ENCODE data around the gene RANGRF.

Gene RANGRF

DNA sequence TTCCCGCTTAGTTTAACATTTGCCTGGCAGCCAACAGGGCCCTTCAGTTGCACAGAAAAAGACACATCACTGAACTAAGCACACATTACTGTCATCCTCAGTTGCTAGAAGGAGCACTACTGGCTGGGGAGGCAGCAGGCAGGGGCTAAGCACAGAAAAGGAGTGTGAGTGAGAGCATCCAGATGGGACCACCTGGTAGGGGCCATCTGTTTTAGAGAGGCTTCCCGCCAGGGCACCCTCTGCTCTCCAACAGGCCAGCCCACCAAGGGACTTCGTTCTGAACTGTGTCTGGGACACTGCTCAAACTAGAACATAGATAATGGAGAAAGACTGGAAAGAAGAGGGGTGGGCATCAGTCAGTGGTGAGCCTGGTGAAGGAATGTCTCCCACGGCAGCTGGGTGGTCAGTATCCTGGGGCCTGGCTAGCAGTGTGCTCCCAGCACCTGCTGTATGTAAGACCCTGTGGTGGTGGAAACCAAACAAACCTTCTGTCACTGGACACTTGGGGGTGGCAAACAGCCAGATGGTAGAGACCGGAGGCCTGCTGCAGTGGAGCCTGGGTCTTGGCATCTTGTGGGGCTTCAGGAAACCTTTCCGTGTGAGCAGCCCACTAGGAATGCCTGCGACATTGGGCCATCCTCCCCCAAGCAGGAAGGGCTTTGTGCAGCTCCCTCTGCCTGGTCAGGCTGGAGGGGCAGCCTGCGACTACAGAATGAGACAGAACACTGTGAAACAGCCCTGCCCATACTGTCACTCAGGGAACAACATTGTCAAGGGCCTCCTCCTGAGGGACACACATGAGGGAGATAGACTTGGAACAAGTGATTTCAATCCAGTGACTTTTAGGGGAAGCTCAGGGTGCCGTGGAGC lies 12.8 kb upstream of the RANGRF start:
- DNase-seq = no peak

DNA sequence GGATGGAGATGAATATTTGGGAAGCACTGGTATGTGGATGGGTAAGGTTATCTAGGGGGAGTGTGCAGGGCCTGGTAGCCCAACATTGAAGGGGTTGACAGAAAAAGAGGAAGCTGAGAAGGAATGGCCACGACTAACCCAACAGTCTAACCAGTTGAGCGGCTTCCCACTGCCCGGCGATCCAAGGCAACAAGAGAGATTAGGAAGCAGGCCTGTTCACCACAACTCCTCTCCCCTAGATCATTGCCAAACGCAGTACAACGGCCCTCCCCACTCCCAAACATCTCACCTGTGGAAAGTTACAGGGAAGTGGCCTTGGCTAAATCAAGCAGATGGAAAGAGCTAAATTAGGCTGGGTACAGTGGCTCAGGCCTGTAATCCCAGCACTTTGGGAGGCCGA lies 11.2 kb upstream of the RANGRF start:
- DNase-seq = no peak

- no peak for DNase-seq
Observed at GRCh38 chr17:8282345-8282744, 6.1 kb upstream of the RANGRF start.

DNA sequence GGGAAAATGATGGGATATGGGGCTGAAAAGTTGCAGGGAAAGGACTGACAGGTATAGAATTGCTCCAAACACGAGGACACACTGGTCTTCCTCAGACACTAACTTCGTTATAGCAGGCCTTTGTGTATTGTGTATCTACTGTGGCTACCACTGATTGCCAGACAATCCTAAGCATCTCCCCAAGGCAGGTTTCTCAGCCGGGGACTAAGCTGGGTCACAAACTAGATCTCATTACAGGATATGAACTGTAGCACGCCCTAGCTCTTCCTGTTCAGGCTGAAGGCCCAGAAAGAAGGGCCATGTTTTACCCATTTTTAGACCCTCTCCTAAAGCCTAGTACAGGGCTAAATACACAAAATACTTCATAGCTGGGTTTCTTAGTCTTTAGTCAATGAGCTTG lies 5.1 kb upstream of the RANGRF start:
- DNase-seq = peak in 1 of 2 donors; percentile 10

GRCh38 chr17:8284126-8284525 lies 4.3 kb upstream of the RANGRF start:
- DNase-seq = peak in 1 of 2 donors; percentile 12

GRCh38 chr17:8285270-8286181 lies 2.9 kb upstream of the RANGRF start:
- DNase-seq = no peak

GRCh38 chr17:8287651-8288335 lies 677 bp upstream of the RANGRF start:
- DNase-seq = no peak

DNA sequence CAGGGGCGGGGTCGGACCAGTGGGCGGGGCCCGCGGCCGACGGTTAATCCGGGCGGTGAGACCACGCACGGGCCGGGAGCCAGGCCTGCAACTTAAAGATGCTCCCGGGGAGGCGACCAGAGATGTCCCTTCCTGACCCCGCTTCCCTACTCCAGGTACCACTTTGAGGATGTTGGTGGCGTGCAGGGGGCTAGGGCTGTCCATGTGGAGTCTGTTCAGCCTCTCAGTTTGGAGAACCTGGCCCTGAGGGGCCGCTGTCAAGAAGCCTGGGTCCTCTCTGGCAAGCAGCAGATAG lies 580 bp downstream of the RANGRF start:
- no peak for DNase-seq

DNA sequence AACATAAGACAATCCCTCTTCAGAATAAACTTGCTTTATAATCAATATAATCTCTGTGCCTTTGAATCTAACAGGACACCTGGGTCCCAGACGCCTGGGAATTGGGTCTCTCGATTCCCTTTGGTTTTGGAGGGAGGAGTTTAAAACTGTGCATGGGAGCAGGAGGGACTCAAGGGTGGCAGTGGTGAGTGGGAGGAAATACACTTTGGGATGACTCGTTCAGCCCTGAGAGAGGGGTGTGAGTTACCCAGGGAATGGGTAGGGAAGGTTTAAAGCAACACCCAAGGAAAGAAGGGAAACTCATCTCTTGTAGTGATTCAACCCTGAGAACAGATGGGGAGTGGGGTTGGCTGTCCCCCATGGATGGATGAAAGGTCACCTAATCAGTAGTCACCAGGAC lies 1.6 kb downstream of the RANGRF start:
- no peak for DNase-seq

DNA sequence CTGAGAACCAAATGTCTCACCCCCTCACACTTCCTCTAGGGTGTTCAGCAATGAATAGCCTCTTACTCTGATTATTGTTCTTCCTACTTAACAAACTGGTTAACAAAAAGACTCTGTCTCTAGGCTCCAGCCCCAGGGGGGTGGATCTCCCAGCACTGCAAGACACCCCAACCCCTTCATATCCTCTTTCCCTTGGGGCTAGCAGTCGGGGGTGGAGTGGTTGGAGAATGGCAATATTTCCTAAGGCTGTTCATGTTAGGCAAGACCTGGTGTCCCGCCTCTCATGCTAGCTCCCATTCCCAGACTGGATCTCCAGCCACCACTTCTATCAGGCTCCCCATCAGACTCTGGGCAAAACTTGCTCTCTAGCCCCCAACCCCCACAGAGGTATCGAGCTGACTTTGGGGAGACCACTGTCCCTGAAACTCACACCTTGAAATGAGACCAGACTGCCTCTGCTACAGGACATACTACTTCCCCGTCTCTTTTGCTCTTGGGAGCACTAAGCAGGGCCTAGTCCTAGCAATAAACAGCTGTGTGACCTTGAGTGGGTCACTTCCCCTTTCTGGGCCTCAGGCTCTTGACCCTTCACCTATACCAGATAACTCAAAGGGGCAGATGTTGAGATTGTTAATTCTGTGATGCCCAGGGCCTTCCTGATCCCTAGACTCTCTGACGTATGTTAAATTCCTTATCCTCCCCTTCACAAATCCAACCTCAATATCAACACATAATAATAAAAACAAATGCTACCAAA lies 4.3 kb downstream of the RANGRF start:
- no peak for DNase-seq

DNA sequence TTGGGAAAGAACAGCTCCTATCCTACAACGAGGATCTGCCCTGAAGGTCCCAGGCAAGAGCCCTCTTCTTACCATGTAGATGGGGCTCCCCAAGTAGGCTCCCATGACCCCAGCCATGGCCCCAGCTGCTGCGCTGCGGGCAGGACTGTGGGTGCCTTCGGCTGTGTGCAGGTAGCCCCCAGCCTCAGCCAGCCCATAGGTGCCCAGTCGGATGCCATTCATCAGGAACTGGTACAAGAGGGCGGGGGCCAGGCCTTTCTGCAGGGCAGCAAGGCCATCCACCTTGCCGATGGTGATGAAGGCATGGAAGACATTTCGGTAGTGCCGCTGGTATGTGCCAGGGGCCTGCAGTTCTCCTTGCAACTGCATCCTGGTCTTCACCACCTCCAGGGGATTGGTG lies 5.9 kb downstream of the RANGRF start:
- no peak for DNase-seq

GRCh38 chr17:8294814-8295316 lies 6.4 kb downstream of the RANGRF start:
- DNase-seq = no peak

DNA sequence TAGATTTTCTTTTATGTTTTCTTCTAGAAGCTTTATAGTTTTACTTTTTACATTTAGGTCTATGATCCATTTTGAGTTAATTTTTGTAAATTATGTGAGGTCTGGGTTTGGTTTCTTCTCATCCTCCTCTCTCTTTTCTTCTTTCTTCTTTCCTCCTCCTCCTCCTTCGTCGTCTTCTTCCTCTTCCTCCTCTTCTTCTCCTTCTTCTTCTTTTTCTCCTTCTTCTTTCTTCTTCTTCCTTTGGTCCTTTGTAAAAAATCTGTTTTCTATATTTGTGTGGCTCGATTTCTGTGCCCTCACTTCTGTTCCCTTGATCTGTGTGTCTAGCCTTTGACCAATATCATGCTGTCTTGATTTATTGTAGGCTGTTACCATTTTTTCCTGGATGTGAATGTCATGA lies 11.8 kb downstream of the RANGRF start:
- no peak for DNase-seq

- peak; percentile 75 to 83 for DNase-seq
Observed at GRCh38 chr17:8300627-8301242, 12.3 kb downstream of the RANGRF start.

GRCh38 chr17:8310601-8311123 lies 22.2 kb downstream of the RANGRF start:
- DNase-seq = no peak

GRCh38 chr17:8311131-8311790 lies 22.8 kb downstream of the RANGRF start:
- DNase-seq = no peak

DNA sequence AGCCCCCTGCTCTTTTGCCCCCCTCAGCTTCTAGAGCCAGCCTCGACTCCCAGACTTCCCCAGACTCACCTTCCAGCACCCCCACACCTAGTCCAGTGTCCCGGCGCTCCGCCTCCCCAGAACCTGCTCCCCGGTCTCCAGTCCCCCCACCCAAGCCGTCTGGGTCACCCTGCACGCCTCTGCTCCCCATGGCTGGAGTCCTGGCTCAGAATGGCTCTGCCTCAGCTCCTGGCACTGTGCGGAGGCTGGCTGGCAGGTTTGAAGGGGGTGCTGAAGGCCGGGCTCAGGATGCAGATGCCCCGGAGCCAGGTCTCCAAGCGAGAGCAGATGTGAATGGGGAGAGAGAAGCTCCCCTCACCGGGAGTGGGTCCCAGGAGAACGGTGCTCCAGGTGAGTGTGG lies 23.8 kb downstream of the RANGRF start:
- DNase-seq = no peak

GRCh38 chr17:8312726-8313600 lies 24.5 kb downstream of the RANGRF start:
- no peak for DNase-seq

DNA sequence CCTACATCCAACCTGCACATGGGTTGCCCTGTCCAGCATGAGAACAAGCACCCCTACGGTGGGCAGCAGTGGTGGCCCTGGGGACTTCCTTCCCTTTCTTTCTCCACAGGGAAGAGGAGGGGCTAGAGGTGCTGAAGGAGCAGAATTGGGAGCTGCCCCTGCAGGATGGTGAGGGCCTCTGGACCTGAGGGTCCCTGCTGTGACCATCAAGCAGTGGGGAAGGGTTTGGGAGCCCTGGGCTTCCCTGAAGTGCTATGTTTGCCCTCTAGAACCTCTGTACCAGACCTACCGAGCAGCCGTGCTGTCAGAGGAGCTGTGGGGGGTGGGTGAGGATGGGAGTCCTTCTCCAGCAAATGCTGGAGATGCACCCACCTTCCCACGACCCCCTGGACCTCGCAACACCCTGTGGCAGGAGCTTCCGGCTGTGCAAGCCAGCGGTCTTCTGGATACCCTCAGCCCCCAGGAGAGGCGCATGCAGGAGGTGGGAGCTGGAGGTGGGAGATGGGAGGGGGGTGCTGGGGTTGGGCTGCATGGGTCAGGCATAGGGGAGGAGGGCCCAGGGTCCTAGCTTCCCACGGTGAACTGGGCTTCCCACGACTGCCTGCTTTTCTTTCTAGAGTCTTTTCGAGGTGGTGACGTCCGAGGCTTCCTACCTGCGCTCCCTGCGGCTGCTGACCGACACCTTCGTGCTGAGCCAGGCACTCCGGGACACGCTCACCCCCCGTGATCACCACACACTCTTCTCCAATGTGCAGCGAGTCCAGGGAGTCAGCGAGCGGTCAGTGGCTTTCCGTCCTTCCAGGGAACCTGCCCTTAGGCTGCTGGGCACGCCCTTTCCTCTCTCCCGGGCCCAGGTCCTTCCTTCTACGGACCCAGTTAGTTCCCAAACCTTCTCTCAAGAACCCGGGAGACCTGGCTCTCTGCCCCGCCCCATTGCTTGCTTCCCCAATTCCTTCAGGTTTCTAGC lies 26.6 kb downstream of the RANGRF start:
- DNase-seq = no peak

All from CD4-positive, alpha-beta T cell treated with Interferon alpha-2 for 1 hour (primary cell).